Hepatocyte (in vitro differentiated cells): ENCODE results near the gene GALNT18. TPM values are rescaled to one million over a fixed set of nuclear protein-coding genes. Genes with fewer than 3 reads are reported as not detected.

Source experiments
- DNase-seq: peaks from one replicate; pipeline ENCODE4 v3.0.0-alpha.2; 2016; ENCODE audit warnings: low spot score
- H2AFZ ChIP-seq: fragments of 200-600 bp; sonication (generic); 2 replicates; pipeline ENCODE4 v1.6.0; 2016; ENCODE audit warnings: antibody characterized with exemption, mild to moderate bottlenecking
- H3K27ac ChIP-seq: fragments of 200-600 bp; sonication (generic); 2 replicates; pipeline ENCODE4 v1.5.1; 2016; ENCODE audit warnings: mild to moderate bottlenecking
- H3K27me3 ChIP-seq: fragments of 200-600 bp; sonication (generic); 2 replicates; pipeline ENCODE4 v1.6.1; 2016
- H3K36me3 ChIP-seq: fragments of 200-600 bp; sonication (generic); replicated peaks from 2 replicates; pipeline ENCODE4 v1.5.1; 2016; ENCODE audit warnings: low read depth; ENCODE audit not compliant: insufficient read depth
- H3K4me1 ChIP-seq: fragments of 200-600 bp; sonication (generic); 2 replicates; pipeline ENCODE4 v1.5.1; 2016; ENCODE audit warnings: mild to moderate bottlenecking, moderate library complexity; ENCODE audit not compliant: insufficient read depth
- H3K4me2 ChIP-seq: fragments of 200-600 bp; sonication (generic); 2 replicates; pipeline ENCODE4 v1.6.0; 2016
- H3K4me3 ChIP-seq: fragments of 200-600 bp; sonication (generic); 2 replicates; pipeline ENCODE4 v1.5.1; 2016; ENCODE audit warnings: mild to moderate bottlenecking
- H3K79me2 ChIP-seq: fragments of 200-600 bp; sonication (generic); 2 replicates; pipeline ENCODE4 v1.6.0; 2017; ENCODE audit warnings: mild to moderate bottlenecking
- H3K9me2 ChIP-seq: fragments of 200-600 bp; sonication (generic); replicated peaks from 2 replicates; pipeline ENCODE4 v1.6.0; 2017; ENCODE audit warnings: mild to moderate bottlenecking; ENCODE audit not compliant: insufficient read depth
- H3K9me3 ChIP-seq: fragments of 200-600 bp; sonication (generic); 2 replicates; pipeline ENCODE4 v1.5.1; 2016; ENCODE audit warnings: low read depth, mild to moderate bottlenecking
- H4K20me1 ChIP-seq: fragments of 200-600 bp; sonication (generic); 2 replicates; pipeline ENCODE4 v1.6.0; 2016; ENCODE audit warnings: mild to moderate bottlenecking; ENCODE audit not compliant: insufficient read depth, poor library complexity, severe bottlenecking
- CTCF ChIP-seq: fragments of 200-600 bp; sonication (generic); IDR thresholded peaks from 2 replicates; pipeline ENCODE4 v1.5.1; 2016; ENCODE audit warnings: antibody characterized with exemption, mild to moderate bottlenecking; ENCODE audit not compliant: poor library complexity
- EZH2 ChIP-seq: fragments of 200-600 bp; sonication (generic); IDR thresholded peaks from 2 replicates; pipeline ENCODE4 v1.6.1; 2016; ENCODE audit warnings: antibody characterized with exemption, mild to moderate bottlenecking, borderline replicate concordance
- EZH2phosphoT487 ChIP-seq: fragments of 200-600 bp; sonication (generic); IDR thresholded peaks from one replicate; pipeline ENCODE4 v1.6.1; 2018; ENCODE audit warnings: antibody characterized with exemption, mild to moderate bottlenecking, low read depth, moderate library complexity; ENCODE audit not compliant: unreplicated experiment, severe bottlenecking
- WGBS: methylation state at CpG from one replicate; pipeline ENCODE4 v1.1.6; 2016; ENCODE audit warnings: low lambda C conversion rate; ENCODE audit errors: missing lambda C conversion rate; 5-methylcytosine and 5-hydroxymethylcytosine counted together
- polyA plus RNA-seq: library from polyadenylated mRNA; unstranded; fragments of >200 nt; fragmentation: Nextera tagmentation; extraction: Ambion mirVana; gene quantifications from 2 replicates; pipeline ENCODE4 v1.2.1, GENCODE V29; 2016
- total RNA-seq: library from RNA; depleted of rRNA; stranded (reverse); fragments of >200 nt; gene quantifications from 2 replicates; pipeline ENCODE4 v1.2.3, GENCODE V29; 2014

Gene GALNT18
- total and polyA plus RNA-seq, 2 experiments from 2014 or later = 11.6 to 22.4 TPM

GRCh38 chr11:11408436-11409221 lies 213.2 kb downstream of the GALNT18 start:
- DNase-seq = no peak
- H3K9me2 ChIP-seq = no peaks in the 10 kb centered on the region
- H2AFZ ChIP-seq = no peak overlapping the region
- no peak for TF ChIP-seq EZH2phosphoT487
- no peak for TF ChIP-seq EZH2
- TF ChIP-seq CTCF = no peak
- no peak overlapping the region for H3K27ac ChIP-seq
- no peaks in the 10 kb centered on the region for H3K27me3 ChIP-seq
- H3K36me3 ChIP-seq = no peaks in the 10 kb centered on the region
- H4K20me1 ChIP-seq = no peaks in the 10 kb centered on the region
- 90% methylated on average over 11 of the region's 11 CpGs for WGBS
- peaks cover 16% of the 10 kb centered on the region for H3K4me1 ChIP-seq
- H3K79me2 ChIP-seq = no peaks in the 10 kb centered on the region
- H3K4me2 ChIP-seq = no peak overlapping the region
- H3K9me3 ChIP-seq = no peaks in the 10 kb centered on the region
- H3K4me3 ChIP-seq = no peak overlapping the region

- WGBS = 62% methylated on average over 5 of the region's 5 CpGs
- H3K27ac ChIP-seq = no peak overlapping the region
These were observed 214.1 kb downstream of the GALNT18 start for GRCh38 chr11:11407763-11408084.

GRCh38 chr11:11407065-11407762 lies 214.6 kb downstream of the GALNT18 start:
- Histone ChIP-seq H3K4me2 (no peak overlapping the region), H2AFZ (no peak overlapping the region), H3K4me1 (peaks cover 16% of the 10 kb centered on the region), H3K27ac (no peak overlapping the region), H3K9me3 (no peaks in the 10 kb centered on the region), H4K20me1 (no peaks in the 10 kb centered on the region), H3K4me3 (no peak overlapping the region), H3K27me3 (no peaks in the 10 kb centered on the region), H3K79me2 (no peaks in the 10 kb centered on the region), H3K9me2 (no peaks in the 10 kb centered on the region), H3K36me3 (no peaks in the 10 kb centered on the region)
- 53% methylated on average over 9 of the region's 9 CpGs for WGBS
- TF ChIP-seq CTCF = peak; percentile 5
- TF ChIP-seq EZH2phosphoT487 = no peak
- no peak for TF ChIP-seq EZH2
- DNase-seq = no peak

More at GRCh38 chr11:11407763-11408084, 214.1 kb downstream of the GALNT18 start:
- Histone ChIP-seq H3K4me2 (no peak overlapping the region), H3K79me2 (no peaks in the 10 kb centered on the region), H3K36me3 (no peaks in the 10 kb centered on the region), H3K4me3 (no peak overlapping the region), H4K20me1 (no peaks in the 10 kb centered on the region), H3K9me3 (no peaks in the 10 kb centered on the region), H3K27me3 (no peaks in the 10 kb centered on the region), H3K4me1 (peaks cover 16% of the 10 kb centered on the region), H2AFZ (no peak overlapping the region), H3K9me2 (no peaks in the 10 kb centered on the region)
- no peak for TF ChIP-seq EZH2
- TF ChIP-seq CTCF = no peak
- TF ChIP-seq EZH2phosphoT487 = no peak
- no peak for DNase-seq
